Measurements from ENCODE around the gene CORO2B. TPM values are rescaled to one million over a fixed set of nuclear protein-coding genes. Genes with fewer than 3 reads are reported as not detected.

The CORO2B gene
- total and polyA plus RNA-seq, 2 experiments from 2014 or later, result 1.6 to 4.6 TPM

GRCh38 chr15:68572921-68573320 is 5.9 kb upstream of the CORO2B start:
- Mint-ChIP-seq H3K36me3 (ENCODE audit: low read depth) (no peaks in the 10 kb centered on the region; the same call in 2 of the 3 replicates), H3K27ac (no peak overlapping the region), H3K4me3 (no peak overlapping the region), H3K4me1 (peaks cover 68% of the 10 kb centered on the region), H3K27me3 (ENCODE audit: insufficient read depth, low read depth, poor library complexity) (peaks cover 27% of the 10 kb centered on the region), H3K9me3 (no peaks in the 10 kb centered on the region)
- Histone ChIP-seq H3K27me3 (ENCODE audit: insufficient read depth) (peaks cover 24% of the 10 kb centered on the region), H3K4me2 (peak overlapping the region; percentile 0; the same call in 1 of the 2 replicates), H2AFZ (peak overlapping the region; percentile 38; the same call in 1 of the 2 replicates), H3K79me2 (replicated peaks; ENCODE audit: insufficient read depth) (no peaks in the 10 kb centered on the region), H3K27ac (ENCODE audit: low read depth) (no peak overlapping the region), H4K20me1 (replicated peaks; ENCODE audit: insufficient read depth) (no peaks in the 10 kb centered on the region), H3K4me1 (ENCODE audit: insufficient read depth) (peaks cover 59% of the 10 kb centered on the region), H3K36me3 (ENCODE audit: insufficient read depth) (no peaks in the 10 kb centered on the region), H3F3A (replicated peaks; ENCODE audit: low read depth) (0 out of 2 replicates have a peak, but pooled peaks cover 1% of the 10 kb centered on the region), H3K4me3 (no peak overlapping the region), H3K9me2 (ENCODE audit: insufficient read depth) (no peaks in the 10 kb centered on the region)
- ATAC-seq, result no peak
- no peak for DNase-seq (ENCODE audit: low spot score)
- TF ChIP-seq EZH2 (IDR thresholded peaks at IDR 0.05; ENCODE audit: low read depth, unreplicated experiment) (no peak), JUNB (IDR thresholded peaks at IDR 0.05; ENCODE audit: unreplicated experiment) (no peak), ZNF331 (CRISPR knock-in tag; IDR thresholded peaks at IDR 0.05; ENCODE audit: low read depth) (no peak), CREB1 (CRISPR knock-in tag; IDR thresholded peaks at IDR 0.05; ENCODE audit: low read depth) (no peak), ZNF114 (CRISPR knock-in tag; IDR thresholded peaks at IDR 0.05) (no peak), REST (IDR thresholded peaks at IDR 0.05; ENCODE audit: unreplicated experiment) (no peak), CTCF (conservative IDR thresholded peaks at IDR 0.05; ENCODE audit: low read depth in 2 of 2) (no peak), POLR2AphosphoS5 (IDR thresholded peaks at IDR 0.05; ENCODE audit: low read depth) (no peak), NANOG (IDR thresholded peaks at IDR 0.05; ENCODE audit: borderline replicate concordance) (no peak), STAT1 (IDR thresholded peaks at IDR 0.05; ENCODE audit: unreplicated experiment) (no peak), ETS1 (IDR thresholded peaks at IDR 0.05) (no peak), EZH2phosphoT487 (IDR thresholded peaks at IDR 0.05; ENCODE audit: unreplicated experiment) (no peak), ZNF462 (CRISPR knock-in tag; IDR thresholded peaks at IDR 0.05) (no peak)

Data from GM23338 (cell line).